Amniotic epithelial cell (primary cell): ENCODE results near the gene EGLN3.
A peak's percentile ranks its signal among the peaks of the same experiment; 100 is the strongest.

Experiments used
- DNase-seq: peaks from one replicate; pipeline ENCODE4 v3.0.0-alpha.2; 2010; ENCODE audit warnings: low read depth

EGLN3 gene

DNA sequence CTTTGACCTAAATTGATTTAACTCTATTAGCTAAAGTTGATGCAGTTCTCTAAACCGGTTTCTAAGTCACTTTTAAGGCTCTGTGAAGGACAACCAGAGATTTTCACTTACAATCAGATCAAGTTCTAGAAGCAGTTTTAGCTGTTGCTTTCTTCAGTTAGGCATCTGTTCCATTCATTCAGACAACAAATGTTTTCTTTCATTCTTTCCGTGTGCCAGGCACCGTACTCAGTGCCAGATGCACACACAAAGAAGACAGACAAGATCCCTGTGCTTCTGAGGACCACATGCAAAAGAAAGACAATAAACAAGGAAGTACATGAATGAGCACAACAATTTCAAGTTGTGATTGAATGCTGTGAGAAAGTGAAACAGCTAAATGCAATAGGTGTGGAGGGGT lies 11.1 kb upstream of the EGLN3 start:
- no peak for DNase-seq

DNA sequence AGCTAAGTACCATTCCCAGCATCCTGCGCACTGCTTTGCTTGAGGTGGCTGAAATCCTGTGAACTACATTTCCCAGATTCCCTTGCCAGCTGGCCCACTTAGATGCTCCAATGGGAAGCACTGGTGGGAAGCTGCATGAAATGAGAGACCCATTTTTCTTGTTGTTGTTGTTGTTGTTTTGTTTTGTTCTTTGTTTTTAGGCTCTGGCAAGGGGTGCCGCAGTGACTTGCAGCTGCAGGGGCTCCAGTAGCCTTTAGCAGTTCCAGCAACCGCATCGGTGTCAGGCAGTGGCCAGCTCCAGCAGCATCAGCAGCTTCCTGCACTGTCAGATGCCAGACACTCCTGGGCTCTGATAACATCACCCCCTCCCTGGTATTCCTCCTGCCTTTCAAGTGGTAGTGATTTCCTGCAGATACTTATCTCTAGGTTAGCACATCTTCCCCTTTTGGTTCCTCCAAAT lies 8.8 kb upstream of the EGLN3 start:
- peak; percentile 81 for DNase-seq

DNA sequence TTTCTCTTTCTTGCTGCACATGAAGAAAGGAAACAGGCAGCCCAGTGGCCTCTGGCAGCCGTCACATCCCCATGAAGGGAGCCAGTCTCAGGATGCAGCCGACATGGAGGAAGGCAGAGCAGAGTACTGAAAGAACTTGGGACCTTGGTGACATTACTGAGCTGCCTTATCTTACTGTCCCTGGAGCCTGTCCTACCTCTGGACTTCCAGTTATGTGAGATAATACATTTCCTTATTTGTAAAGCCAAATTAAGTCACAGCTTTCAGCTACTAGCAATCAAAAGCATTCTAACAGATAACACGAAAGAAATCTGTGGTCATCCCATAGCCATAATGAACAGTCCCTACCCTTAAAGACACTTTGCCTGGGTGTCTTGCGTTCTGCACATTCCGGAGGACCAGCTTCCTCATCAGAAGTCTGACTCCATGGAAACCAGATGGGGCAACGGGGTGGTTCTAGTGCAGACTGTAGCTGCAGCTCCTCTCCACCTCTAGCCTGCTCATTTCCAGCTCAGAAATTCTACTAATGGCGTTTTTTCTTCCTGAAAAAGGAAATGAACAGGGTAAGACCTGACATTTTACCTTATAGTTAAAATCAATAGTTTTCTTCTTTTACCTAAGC lies 7.8 kb upstream of the EGLN3 start:
- no peak for DNase-seq

DNA sequence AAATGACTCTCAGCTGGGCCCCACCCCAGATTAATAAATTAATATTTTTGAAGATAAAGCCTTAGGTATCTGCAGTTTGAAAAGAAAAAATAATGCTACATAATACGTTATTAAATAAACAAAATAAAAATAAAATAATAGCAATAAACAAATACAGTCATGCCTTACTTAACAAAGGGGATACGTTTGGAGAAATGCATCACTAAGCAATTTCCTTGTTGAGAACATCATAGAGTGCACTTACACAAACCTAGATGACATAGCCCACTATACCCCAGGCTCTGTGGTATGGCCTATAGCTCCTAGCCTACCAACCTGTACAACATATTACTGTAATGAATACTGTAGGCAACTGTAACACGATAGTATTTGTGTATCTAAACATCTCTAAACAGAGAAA lies 7.1 kb upstream of the EGLN3 start:
- no peak for DNase-seq

DNA sequence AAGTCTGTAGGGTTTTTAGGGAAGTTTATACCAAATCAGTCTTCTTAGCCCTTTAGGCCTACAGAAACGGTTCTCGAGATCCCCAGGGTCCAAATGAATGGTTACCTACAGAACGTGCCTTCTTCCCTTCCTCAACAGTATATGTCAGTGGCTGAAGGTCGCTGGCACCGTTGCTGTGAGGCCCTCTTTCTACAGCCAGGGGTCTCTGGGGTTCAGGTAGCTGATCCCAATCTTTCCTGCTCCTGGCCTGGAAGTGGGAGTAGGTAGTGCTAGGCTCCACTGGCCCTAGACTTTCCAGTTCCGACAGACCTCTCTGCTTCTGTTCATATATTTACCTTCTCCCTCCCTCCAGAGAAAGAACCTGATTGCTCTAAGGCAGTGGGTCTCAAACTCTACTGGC lies 6.4 kb upstream of the EGLN3 start:
- no peak for DNase-seq

DNA sequence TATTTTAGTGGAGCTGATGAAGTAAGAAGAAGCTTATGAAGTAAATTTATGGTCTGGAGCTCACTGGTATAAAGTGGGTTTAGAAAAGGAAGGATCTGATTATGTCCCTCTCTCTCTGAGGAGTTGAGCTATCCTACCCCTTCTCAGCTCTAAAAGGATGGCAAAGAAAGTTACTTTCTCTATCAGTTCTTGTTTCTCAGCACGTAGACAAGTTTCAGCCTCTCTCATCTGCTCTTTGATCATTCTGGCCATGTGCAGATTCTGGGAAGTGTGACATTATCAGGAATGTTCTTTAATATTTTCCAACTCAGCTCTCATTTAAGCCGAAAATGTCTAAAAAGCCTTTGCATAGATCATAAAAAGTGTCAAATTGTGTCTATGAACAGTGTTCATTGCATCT lies 5.8 kb upstream of the EGLN3 start:
- DNase-seq, result no peak

DNA sequence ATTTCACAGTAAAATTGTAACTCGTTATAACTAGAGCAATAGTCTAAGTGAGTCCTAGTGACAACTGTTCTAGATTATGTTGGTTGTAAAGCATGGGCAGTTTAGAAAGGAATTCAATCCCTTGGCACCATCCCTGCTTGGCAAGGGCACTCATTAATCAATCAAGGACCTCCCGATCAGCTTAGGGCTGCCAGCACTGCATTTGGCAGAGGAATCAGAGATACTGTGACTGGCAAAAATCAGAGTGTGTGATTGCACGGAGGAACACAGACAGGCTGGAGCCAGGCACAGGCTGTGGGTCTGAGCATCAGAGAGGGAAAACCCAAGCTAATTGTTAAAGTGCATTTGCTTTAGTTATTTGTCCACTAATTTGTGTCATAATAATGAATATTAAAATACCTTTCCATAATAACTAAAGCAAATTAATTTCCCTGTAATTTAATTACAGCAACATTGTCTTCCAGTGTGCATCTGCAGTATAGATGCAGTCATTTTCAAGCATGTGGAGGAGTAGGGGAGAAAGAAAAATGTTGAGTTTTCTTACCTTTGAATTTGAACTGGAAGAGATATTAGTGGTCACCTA lies 3.2 kb upstream of the EGLN3 start:
- no peak for DNase-seq

DNA sequence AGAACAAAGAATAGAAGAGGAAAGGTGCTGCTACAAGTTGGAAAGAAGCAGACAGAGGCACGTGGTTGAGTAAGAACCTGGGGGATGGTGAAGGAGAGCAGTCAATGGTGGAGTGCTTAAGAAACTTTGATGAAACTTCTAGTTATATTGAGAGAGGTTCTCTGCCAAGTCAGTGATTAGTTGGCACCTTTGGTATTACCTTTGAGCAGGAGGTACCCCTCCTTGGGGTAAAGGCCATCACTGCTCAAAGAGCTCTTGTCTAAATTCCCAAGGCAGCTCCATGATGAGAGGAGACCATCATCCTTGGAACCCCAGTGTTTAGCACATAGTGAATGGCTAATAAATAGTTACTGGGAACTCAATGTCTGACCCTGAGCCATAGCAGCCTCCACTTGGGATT lies 1.7 kb upstream of the EGLN3 start:
- DNase-seq, result no peak

DNA sequence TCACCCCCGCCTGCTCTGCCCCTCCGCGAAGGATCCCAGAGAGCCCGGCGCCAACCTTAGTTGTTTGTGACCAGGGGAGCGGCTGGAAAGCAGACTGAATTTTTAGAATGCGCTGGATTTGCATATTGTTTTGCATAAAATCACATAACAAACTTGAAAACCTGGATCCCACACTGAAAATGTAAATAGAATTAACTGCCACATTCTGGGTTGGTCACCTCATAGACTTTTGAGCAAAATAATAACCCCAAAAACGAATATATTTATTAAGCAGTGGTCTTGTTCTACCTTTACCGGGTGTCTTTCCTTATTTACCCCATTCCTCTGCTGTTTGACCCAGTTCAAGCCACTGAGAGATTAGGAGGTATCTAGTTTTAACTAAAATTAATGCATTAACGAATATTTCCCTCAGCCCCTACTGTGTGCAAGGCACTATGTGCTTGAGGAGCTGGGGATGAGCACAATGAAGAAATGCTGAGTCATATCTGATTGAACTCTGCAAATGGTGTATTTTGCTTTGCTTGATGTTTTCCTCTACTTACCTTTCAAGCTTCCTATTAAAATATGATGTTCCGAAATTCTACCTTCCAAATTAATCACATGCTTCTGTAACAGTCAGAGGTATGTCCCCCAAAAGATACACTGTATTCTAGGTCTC lies 438 bp upstream of the EGLN3 start:
- no peak for DNase-seq

DNA sequence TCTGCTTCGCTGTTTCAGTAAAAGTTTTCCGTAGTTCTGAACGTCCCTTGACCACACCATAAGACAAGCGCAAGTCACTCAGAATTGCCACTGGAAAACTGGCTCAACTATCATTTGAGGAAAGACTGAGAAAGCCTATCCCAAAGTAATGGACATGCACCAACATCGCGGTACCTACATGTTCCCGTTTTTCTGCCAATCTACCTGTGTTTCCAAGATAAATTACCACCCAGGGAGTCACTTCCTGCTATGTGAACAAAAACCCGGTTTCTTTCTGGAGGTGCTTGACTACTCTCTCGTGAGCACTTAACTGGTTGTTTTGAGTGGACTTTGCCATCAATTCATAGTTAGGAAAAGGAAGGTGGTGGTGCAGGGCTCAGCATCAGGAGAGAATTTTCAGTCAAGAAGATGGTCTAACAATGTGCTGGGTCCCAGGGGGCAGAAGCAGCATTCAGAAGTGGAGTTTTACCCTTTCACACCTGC lies 1.4 kb downstream of the EGLN3 start:
- no peak for DNase-seq

DNA sequence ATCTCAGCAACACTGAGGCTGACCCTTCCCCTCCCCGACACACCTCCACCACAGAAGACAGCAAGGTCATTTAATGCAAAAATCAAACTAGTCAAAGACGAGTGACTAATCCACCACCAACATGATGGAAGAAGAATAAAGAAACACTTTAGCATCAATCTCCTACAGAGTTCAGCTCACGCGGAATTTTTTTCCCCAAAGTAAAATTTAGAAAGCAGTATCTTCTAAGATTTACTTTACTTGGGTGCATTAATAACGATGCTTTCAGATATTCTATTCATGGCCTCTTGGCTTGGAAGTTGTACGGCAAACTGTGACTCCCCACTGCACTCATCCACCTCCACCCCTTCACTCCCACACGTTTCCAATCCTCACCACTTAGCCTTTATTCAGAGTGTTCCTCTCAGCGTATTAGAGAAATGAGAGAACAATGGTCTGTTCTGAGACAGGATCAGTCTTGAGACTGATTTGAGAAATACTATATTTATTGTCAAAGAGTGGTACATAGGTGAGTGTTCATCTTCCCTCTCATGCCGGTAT lies 1.9 kb downstream of the EGLN3 start:
- DNase-seq, result no peak

DNA sequence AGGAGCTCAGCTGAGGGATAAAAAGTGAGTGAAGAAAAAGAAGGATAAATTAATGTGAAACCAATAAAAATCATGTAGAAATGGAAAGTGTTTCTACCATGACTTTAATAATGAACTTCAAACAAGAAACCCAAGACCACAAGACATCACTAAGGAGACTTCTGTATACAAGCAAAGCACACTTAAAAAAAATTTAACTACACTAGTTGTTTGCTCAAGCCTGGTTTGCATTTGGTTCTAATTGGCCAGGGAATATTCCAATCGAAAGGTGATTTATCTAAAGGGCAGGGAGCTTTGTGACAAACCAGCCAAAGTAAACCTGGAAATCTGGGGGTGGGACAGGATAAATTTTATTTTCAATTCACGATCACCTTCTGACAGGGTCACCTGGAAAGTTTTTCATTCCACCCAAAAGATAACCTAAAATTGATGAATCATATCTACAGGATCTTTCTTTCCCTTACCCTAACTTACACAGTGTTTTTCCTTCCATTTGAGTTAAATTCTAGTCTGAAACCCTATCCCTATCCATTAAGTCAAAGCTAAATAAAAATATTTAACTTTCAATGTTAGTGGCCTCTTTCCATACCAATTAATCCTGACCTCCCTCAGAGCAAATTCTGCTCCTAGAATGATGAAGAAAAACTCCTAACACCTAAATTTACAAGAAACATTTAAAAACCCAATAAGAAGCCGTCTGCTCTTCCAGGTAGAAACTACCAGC lies 2.6 kb downstream of the EGLN3 start:
- no peak for DNase-seq

DNA sequence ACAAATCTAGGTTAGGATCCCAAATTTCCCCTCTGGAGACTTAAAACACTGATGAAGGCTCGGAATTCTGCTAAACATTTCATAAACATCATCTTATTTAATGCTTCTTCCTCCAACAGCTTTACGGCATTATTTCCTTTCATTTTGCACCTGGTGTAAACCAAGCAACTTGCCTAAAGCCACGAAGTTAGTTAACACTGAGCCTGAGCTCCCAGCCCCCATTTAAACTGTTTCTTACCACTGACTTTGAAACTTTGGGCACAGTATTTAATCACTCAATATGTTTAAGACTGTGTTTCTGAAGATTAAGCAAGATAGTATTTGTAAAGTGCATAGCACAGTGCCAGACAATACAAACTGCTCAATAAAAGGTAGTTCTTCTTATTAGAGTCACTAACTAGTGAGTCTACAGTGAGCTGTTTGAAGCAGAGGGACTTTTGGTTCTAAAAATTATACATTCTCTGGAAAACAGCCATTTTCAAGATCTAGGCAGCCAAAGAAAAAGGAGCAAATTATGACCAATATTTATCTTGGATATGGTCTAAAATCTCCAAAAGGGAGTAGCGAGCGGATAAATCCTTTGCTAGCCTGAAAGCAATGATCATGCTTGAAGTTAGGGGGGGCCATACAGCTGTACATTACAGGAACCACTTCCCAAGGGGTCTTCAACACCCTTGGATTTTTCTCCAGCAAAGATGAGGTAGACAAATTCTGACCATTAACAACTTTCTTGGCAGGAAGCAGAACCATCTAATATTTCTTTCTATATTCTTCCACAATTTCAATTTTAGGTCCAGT lies 4.0 kb downstream of the EGLN3 start:
- DNase-seq, result no peak

DNA sequence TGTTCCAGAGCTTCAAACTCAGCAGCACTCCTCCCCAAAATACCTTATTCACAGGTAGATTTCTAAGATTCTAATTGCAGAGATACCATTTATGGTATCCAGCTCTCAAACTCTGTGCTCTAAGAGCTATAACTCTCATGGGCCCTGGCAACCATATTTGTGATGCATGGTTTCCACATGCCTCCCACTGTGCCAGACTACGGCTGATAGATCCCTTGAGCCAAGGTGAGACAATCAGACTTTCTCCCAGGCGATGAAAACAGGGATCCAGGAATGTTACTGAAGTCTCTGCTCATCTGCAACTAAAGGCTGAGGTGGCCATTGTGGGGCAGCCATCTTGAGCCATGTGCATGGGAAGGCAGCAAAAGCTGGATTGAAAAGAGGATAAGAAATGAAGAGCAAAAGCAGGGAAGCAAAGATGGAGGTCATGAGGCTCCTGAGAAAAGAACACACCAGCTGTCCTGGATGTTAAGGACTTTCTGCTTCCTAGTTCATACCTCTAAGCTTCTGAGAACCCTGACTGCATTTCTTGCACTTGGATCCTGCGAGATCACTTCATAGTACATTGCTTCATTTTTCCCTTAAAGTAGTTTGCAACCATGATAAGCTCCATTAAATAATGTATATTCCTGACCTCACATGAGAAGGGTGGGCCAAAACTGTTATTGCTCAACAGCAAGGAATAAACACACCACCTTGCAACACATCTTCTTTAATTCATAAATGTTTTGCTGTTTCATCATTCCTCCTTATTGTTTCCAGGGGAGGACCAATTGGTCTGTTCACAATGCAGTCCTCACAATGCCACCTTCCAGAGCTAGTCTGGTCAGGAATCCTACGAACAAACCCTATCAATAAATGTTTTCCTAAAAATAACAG lies 5.4 kb downstream of the EGLN3 start:
- peak; percentile 8 for DNase-seq

DNA sequence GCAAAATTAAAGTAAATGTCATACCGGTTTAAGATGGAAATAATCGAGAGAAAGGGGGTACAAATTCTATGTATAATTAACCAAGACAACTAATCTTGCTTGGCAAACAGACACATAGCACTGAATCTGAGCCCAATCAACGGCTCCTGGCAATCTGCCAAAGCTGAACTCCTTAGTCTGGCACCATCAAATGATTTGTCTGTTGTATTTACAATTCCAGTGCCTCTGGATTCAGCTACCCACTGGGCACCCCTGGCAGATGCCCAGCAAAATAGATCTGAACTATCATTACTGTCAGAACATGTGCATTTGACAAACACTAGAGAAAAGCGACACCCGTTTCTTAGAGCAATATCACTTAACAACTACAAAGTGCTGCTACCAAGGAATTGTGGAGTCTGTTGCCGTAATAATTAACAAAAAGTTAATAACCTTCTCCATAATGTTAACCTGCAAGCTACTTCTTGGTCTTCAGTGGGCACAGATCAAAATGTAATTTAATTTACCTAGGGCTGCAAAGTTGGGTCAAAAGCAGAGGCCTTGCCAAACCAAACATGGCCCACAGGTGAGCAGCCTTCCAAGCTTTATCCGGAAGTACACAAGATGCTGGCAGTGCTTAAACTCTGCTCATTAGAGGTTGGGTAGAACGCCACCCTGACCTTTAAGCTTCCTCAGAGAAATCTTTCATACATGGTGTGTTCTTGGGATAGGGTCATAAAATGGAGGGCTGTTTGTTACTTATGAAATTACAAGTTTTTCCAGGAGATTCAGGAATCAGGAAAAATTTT lies 7.6 kb downstream of the EGLN3 start:
- no peak for DNase-seq

DNA sequence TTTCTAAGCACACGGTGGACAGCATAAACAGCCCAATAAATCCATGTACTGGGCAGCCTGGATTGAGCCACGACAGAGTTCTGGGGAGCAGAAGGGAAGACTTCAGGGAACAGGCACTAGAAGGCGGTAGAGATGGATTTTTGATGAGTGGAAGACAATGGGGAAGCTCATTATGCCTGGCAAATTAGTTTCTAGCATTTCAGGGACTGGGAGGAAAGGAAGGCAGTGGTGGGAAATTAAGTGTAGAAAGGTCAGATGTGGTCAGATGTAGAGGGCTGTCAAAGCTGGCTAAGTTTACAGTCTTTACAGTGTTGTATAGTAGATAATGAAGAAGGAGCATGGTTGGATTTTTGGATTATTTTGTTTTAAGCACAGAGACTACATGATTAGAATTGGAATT lies 9.2 kb downstream of the EGLN3 start:
- no peak for DNase-seq

DNA sequence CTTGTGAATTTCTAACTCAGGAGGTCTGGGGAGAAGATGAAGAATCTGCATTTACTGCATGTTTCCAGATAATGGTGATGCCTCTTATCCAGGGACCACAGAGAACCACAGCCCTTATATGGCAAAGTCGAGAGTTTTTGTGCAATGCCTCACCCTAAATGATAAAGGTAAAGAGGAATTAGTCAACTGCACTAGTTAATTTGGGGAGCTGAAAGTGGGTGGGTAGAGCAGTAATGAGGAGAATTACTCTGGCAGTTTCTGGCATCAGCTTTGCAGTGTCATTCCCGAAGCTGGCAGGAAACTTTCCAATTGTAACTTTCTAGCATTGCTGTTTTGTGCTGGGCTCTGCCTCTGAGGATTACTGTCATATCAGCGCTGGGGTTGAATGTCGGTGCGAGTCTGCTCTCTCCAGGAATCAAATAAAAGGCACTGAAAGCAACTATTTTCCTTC lies 10.3 kb downstream of the EGLN3 start:
- no peak for DNase-seq

DNA sequence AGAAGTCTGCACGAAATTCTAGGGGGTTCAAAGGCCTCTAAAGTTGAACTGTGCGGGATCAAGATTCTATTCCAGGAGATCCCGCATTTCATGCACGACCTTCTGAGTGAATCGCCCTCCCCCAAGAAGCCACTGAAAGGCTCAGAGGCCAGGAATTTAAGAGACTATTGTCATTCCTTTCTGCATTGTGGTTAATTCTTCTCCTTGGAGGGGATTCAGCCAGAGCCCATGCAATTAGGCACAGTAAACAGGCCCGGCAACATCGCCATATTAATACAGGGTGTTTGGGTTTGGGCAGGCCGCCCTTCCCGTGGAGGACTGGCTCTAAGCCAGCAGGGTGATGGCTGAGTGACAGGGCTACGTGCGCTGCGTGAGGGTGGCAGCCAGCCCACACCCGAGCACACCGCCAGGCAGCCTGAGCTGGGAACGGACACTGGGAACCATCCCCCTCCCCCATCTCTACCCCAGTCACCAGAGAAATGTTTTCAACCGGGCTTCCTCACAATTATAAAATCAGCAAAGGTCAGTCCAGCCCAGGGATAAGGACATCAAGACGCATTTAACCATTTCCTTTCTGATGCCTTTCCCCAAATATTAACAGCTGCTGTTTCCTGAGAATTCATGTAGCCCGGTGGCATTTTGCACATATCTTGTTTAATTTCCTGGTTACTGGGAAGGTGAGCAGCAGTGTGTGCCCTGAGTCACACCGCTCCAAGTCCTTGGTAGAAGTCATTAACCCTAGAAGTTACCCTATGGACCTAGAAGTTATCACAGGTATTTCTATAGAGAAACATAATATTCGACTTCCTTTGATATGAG lies 12.5 kb downstream of the EGLN3 start:
- no peak for DNase-seq

DNA sequence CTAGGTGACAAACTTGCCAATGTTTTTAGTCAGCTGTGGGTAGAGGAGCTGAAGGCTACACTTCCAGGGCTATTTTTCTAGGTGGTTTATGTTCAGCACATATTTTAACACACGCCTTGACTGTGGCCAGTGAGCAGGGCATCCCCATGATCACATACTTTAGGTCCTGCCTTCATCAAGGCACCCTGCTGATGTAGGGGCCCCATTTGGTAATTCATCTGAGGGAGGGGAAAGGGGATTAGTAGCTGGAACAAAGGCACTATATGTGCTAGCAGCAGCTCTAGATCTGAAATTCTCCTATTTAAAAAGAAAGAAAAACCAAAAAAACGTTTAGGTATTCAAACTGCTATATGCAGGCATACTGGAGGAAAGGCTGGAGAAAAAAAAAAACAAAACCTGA lies 14.5 kb downstream of the EGLN3 start:
- no peak for DNase-seq
